HepG2 (cell line): ENCODE data around the gene IRF3. TPM values are rescaled to one million over a fixed set of nuclear protein-coding genes. Genes with fewer than 3 reads are reported as not detected.

Experiments
- DMAP1 ChIP-seq: IDR thresholded peaks from 2 replicates; pipeline ENCODE4 v1.6.1; 2016
- DMTF1 ChIP-seq: sonication (generic); formaldehyde crosslinking; IDR thresholded peaks from 2 replicates; pipeline ENCODE4 v1.4.0; 2020; ENCODE audit warnings: mild to moderate bottlenecking, missing genetic modification reagents
- ELF3 ChIP-seq: IDR thresholded peaks from 2 replicates; pipeline ENCODE4 v1.6.1; 2016; ENCODE audit warnings: missing genetic modification reagents, missing compliant biosample characterization
- FOSL2 ChIP-seq: sonication (generic); formaldehyde crosslinking; IDR thresholded peaks from 2 replicates; pipeline ENCODE4 v1.4.0; 2020; ENCODE audit warnings: missing genetic modification reagents
- GMEB1 ChIP-seq: sonication (generic); formaldehyde crosslinking; IDR thresholded peaks from 2 replicates; pipeline ENCODE4 v1.5.1; 2020; ENCODE audit warnings: missing genetic modification reagents, mild to moderate bottlenecking, borderline replicate concordance
- KAT7 ChIP-seq: IDR thresholded peaks from 2 replicates; pipeline ENCODE4 v1.6.1; 2018; ENCODE audit warnings: borderline replicate concordance, missing compliant biosample characterization
- KDM1A ChIP-seq: IDR thresholded peaks from 2 replicates; pipeline ENCODE4 v1.6.1; 2016; ENCODE audit warnings: missing compliant biosample characterization
- PHB2 ChIP-seq: fragments of 450-650 bp; IDR thresholded peaks from 2 replicates; pipeline ENCODE4 v1.6.1; 2018; ENCODE audit not compliant: partially characterized antibody
- POGK ChIP-seq: sonication (generic); formaldehyde crosslinking; conservative IDR thresholded peaks from 2 replicates; pipeline ENCODE4 v1.8.0; 2022; ENCODE audit warnings: mild to moderate bottlenecking, moderate library complexity, missing genetic modification reagents
- RELA ChIP-seq: sonication (generic); formaldehyde crosslinking; IDR thresholded peaks from 2 replicates; pipeline ENCODE4 v1.4.0; 2020; ENCODE audit warnings: missing genetic modification reagents
- YEATS2 ChIP-seq: sonication (generic); formaldehyde crosslinking; IDR thresholded peaks from 2 replicates; pipeline ENCODE4 v1.4.0; 2020; ENCODE audit warnings: missing genetic modification reagents, borderline replicate concordance
- ZFAT ChIP-seq: sonication (generic); formaldehyde crosslinking; conservative IDR thresholded peaks from 2 replicates; pipeline ENCODE4 v1.8.1; 2023; ENCODE audit warnings: missing genetic modification reagents, inconsistent platforms
- ZNF121 ChIP-seq: sonication (generic); formaldehyde crosslinking; IDR thresholded peaks from 2 replicates; pipeline ENCODE4 v1.5.0; 2020; ENCODE audit warnings: mild to moderate bottlenecking, missing genetic modification reagents
- ZNF292 ChIP-seq: sonication (generic); formaldehyde crosslinking; IDR thresholded peaks from 2 replicates; pipeline ENCODE4 v1.8.1; 2022; ENCODE audit warnings: mild to moderate bottlenecking, low read depth, missing genetic modification reagents, borderline replicate concordance
- ZNF547 ChIP-seq: sonication (generic); formaldehyde crosslinking; IDR thresholded peaks from 2 replicates; pipeline ENCODE4 v1.5.1; 2020; ENCODE audit warnings: mild to moderate bottlenecking, missing genetic modification reagents
- ZNF800 ChIP-seq: sonication (generic); formaldehyde crosslinking; IDR thresholded peaks from 2 replicates; pipeline ENCODE4 v1.4.0; 2020; ENCODE audit warnings: missing genetic modification reagents
- polyA plus RNA-seq, 8 experiments: library from polyadenylated mRNA; depleted of rRNA in 3 of 8; stranded (reverse) in 7 of 8; unstranded in 1 of 8; fragments of >200 nt; fragmentation: Illumina TruSeq in 4 of 8; extraction: Trizol in 4 of 8; gene quantifications; 2 replicates each; pipeline versions ENCODE4 v1.2.1 to v1.2.3, GENCODE V29; 2011 to 2016; ENCODE audit warnings: low read depth in 4 of 8, missing spikeins in 1 of 8, mixed read lengths in 1 of 8; ENCODE audit not compliant: insufficient read depth in 1 of 8
- total RNA-seq, 5 experiments: library from RNA; depleted of rRNA; stranded (reverse); fragments of >200 nt; fragmentation: Illumina TruSeq; extraction: Trizol; gene quantifications; 2 replicates each; pipeline ENCODE4 v1.2.3, GENCODE V29; 2016; ENCODE audit warnings: low read depth in 1 of 5

Gene IRF3
- total and polyA plus RNA-seq, 2 of the 13 experiments (the other 11 are each of a cell fraction or from before 2014, with no cell fraction given) = 61.9 to 65.5 TPM

GRCh38 chr19:49664171-49665035 is 1.3 kb downstream of the IRF3 start (continued):
- TF ChIP-seq PHB2 = no peak
- peak; percentile 30; the same call in 1 of the 2 replicates for TF ChIP-seq KAT7 (CRISPR knock-in tag)
- TF ChIP-seq YEATS2 (CRISPR knock-in tag) = peak; percentile 55; the same call in 1 of the 2 replicates
- TF ChIP-seq RELA (CRISPR knock-in tag) = no peak
- TF ChIP-seq KDM1A (CRISPR knock-in tag) = no peak
- peak; percentile 67 for TF ChIP-seq ZNF121 (CRISPR knock-in tag)
- 0 out of 2 replicates have a peak, but pooled peaks have one; percentile 19 for TF ChIP-seq ZNF292 (CRISPR knock-in tag)
- peak; percentile 76; the same call in 1 of the 2 replicates for TF ChIP-seq POGK
- TF ChIP-seq DMTF1 (CRISPR knock-in tag) = no peak
- peak; percentile 79 for TF ChIP-seq GMEB1 (CRISPR knock-in tag)
- TF ChIP-seq DMAP1 (CRISPR knock-in tag) = peak; percentile 46; the same call in 1 of the 2 replicates
- TF ChIP-seq FOSL2 (CRISPR knock-in tag) = 0 out of 2 replicates have a peak, but pooled peaks have one; percentile 20
- no peak for TF ChIP-seq ZFAT
- peak; percentile 51; the same call in 1 of the 2 replicates for TF ChIP-seq ZNF547 (CRISPR knock-in tag)
- peak; percentile 73; the same call in 1 of the 2 replicates for TF ChIP-seq ZNF800
- TF ChIP-seq ELF3 = peak; percentile 33; the same call in 1 of the 2 replicates
- TF ChIP-seq, all 625 proteins: peak for 135
